ENCODE measurements around the gene CDH23.

CDH23 gene

GRCh38 chr10:71611131-71611530 lies 214.4 kb downstream of the CDH23 start:
- DNase-seq (ENCODE audit: low read depth in 1 of 2, low spot score in 1 of 2), result no peak
- no peak for TF ChIP-seq JUND (IDR thresholded peaks at IDR 0.05; ENCODE audit: low read depth)
- in situ Hi-C loops (cut with HindIII; ENCODE audit: low pct_unique_long_range_greater_than_20kb, low sequenced_read_pairs), result no loop called here

GRCh38 chr10:71611709-71612422 lies 215.1 kb downstream of the CDH23 start:
- DNase-seq (ENCODE audit: low read depth in 1 of 2, low spot score in 1 of 2), result no peak
- TF ChIP-seq JUND (IDR thresholded peaks at IDR 0.05; ENCODE audit: low read depth), result no peak
- in situ Hi-C loops (cut with HindIII; ENCODE audit: low pct_unique_long_range_greater_than_20kb, low sequenced_read_pairs), result no loop called here

GRCh38 chr10:71613261-71613777 lies 216.6 kb downstream of the CDH23 start:
- no peak for TF ChIP-seq JUND (IDR thresholded peaks at IDR 0.05; ENCODE audit: low read depth)
- in situ Hi-C loops (cut with HindIII; ENCODE audit: low pct_unique_long_range_greater_than_20kb, low sequenced_read_pairs), result no loop called here
- DNase-seq (ENCODE audit: low read depth in 1 of 2, low spot score in 1 of 2), result no peak

DNA sequence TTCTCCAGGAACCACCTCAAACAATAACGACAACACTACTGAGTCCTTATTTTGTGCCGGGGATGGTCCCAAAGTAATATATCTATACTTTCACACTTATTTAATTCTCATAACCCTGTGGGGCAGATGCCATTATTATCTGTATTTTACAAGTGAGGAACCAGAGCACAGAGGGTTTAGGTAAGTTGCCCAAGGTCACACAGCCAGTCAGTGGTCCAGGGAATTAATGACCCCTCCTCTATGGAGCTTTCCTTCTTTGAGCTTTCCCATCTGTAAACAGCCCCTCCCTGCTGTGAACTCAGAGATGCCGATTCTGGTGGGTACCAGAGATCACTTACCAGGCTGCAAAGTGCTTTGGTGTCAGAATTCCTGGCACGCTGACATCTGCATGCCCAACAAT lies 217.2 kb downstream of the CDH23 start:
- TF ChIP-seq JUND (IDR thresholded peaks at IDR 0.05; ENCODE audit: low read depth), result no peak
- in situ Hi-C loops (cut with HindIII; ENCODE audit: low pct_unique_long_range_greater_than_20kb, low sequenced_read_pairs), result no loop called here
- no peak for DNase-seq (ENCODE audit: low read depth in 1 of 2, low spot score in 1 of 2)

GRCh38 chr10:71614946-71615345 lies 218.2 kb downstream of the CDH23 start:
- TF ChIP-seq JUND (IDR thresholded peaks at IDR 0.05; ENCODE audit: low read depth), result no peak
- DNase-seq (ENCODE audit: low read depth in 1 of 2, low spot score in 1 of 2), result no peak
- in situ Hi-C loops (cut with HindIII; ENCODE audit: low pct_unique_long_range_greater_than_20kb, low sequenced_read_pairs), result no loop called here

GRCh38 chr10:71615538-71616329 lies 219.0 kb downstream of the CDH23 start:
- no peak for DNase-seq (ENCODE audit: low read depth in 1 of 2, low spot score in 1 of 2)
- no peak for TF ChIP-seq JUND (IDR thresholded peaks at IDR 0.05; ENCODE audit: low read depth)
- in situ Hi-C loops (cut with HindIII; ENCODE audit: low pct_unique_long_range_greater_than_20kb, low sequenced_read_pairs), result no loop called here

DNA sequence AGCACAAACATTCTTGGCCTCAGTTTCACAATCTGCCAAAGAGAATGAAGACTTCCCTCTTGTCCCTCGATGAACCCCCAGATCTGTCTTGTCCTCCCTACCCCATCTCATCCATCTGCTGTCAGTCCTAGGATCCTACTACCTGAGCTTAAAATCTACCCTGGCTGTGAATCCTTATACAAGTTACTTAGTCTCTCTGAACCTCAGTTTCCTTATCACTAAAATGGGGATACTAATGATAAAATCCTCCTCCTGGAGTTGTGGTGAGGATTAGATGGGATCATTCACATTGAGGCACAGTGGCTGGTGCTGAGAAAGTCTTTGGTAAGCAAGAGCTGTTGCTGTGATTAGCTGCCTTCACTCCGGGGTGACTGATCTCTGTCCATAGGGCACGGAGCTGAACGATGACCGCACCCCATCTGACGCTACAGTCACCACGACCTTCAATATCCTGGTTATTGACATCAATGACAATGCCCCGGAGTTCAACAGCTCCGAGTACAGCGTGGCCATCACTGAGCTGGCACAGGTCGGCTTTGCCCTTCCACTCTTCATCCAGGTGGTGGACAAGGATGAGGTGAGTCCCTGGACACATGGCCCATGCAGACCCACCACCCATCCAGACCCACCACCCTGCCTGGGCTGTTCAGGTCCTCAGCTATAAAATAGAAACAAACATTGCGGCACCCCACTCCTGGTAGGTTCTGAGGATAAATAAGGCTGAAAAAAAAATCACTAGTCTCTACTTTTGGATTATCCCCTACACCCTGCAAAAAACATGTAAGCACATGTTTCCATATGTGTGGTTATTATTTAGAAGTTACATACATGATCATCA lies 220.3 kb downstream of the CDH23 start:
- in situ Hi-C loops (cut with HindIII; ENCODE audit: low pct_unique_long_range_greater_than_20kb, low sequenced_read_pairs), result no loop called here
- TF ChIP-seq JUND (IDR thresholded peaks at IDR 0.05; ENCODE audit: low read depth), result no peak

DNA sequence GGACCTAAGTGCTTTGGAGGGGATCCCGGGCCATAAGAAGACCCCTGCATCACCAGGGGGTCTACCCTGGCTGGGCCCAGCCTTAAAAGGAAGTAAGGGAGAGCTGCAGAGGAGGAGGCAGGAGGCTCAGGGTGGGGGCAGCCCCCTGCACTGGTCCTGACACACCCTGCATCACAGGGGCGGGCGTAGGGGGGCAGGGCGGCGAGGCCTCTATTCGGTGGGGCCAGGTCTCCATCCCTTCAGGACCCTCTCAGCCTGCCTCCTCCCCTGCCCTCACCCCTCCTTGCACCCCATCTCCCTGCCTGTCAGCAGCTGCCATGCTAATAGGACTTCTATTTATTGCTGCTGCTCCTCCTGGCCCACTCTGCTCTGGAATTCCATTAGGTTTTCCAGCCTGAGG lies 221.5 kb downstream of the CDH23 start:
- in situ Hi-C loops (cut with HindIII; ENCODE audit: low pct_unique_long_range_greater_than_20kb, low sequenced_read_pairs), result no loop called here
- DNase-seq (ENCODE audit: low read depth in 1 of 2, low spot score in 1 of 2), result no peak
- TF ChIP-seq JUND (IDR thresholded peaks at IDR 0.05; ENCODE audit: low read depth), result no peak

More for the DNA sequence above, 220.3 kb downstream of the CDH23 start:
- DNase-seq (ENCODE audit: low read depth in 1 of 2, low spot score in 1 of 2), result no peak

GRCh38 chr10:71618598-71618997 lies 221.9 kb downstream of the CDH23 start:
- in situ Hi-C loops (cut with HindIII; ENCODE audit: low pct_unique_long_range_greater_than_20kb, low sequenced_read_pairs), result no loop called here
- no peak for DNase-seq (ENCODE audit: low read depth in 1 of 2, low spot score in 1 of 2)

DNA sequence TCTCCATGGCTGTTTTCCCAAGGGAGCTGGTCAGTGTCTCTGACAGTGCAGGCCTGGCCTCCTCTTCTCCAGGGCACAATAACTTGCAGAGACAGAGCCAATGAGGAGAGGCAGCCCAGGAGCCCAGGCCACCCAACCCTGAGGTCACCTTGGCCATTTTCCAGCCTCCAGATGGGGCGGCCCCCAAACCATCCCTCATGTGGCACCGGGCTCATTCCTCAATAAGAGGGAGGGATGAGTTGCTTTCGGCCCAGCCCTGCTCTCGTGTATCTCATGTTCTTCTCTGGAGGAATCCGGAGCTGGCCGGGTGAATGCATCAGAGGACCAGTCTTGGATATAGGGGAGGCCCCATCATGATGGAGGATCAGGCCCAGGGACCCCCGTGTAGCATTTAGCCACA lies 223.9 kb downstream of the CDH23 start:
- DNase-seq (ENCODE audit: low read depth in 1 of 2, low spot score in 1 of 2), result no peak
- TF ChIP-seq JUND (IDR thresholded peaks at IDR 0.05; ENCODE audit: low read depth), result no peak
- in situ Hi-C loops (cut with HindIII; ENCODE audit: low pct_unique_long_range_greater_than_20kb, low sequenced_read_pairs), result no loop called here

More at GRCh38 chr10:71618598-71618997, 221.9 kb downstream of the CDH23 start:
- no peak for TF ChIP-seq JUND (IDR thresholded peaks at IDR 0.05; ENCODE audit: low read depth)

DNA sequence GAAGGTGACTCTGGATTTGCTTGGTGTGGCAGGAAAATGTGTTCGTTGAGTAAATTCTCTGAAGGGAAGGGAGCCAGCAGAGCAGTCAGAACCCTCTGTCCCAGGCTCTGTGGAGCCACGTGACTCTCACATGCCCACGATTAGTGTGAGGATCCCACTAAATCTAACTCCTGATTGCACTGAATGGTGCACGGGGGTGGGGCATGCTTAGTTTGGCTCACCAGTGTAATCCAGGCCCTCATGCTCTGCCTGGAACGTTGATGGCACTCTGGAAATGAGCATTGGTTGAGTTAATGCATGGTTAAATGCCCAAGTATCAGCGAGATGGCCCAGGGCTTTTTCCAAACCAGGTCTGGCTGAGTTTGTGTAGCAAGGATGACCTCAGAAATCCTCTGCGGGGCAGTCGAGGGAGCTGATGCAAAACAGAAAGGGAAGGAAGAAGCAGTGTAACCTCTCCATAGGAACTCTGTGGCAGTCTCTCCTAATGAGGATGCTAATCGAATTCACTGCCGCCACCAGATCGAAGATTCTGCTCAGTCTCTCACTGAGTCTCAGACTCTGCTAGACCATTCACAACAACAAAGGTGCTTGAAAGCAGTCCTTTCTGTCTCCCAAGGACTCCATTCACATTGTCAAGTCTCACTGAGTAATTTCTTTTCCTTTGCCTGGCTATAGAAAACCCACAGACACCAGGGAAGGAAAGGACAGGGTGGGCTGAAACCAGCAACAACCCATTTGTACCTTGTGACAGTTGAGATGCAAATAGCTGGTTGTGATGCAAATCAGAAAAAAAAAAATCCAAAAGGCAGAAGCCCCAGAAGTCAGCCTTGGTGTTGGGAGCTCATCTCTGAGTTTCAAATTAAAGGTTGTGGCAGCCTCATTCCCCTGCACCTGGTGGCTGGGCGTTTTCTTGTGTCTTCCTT lies 224.8 kb downstream of the CDH23 start:
- peak in 1 of 2 experiments; percentile 6 for DNase-seq (ENCODE audit: low read depth in 1 of 2, low spot score in 1 of 2)
- in situ Hi-C loops (cut with HindIII; ENCODE audit: low pct_unique_long_range_greater_than_20kb, low sequenced_read_pairs), result no loop called here
- no peak for TF ChIP-seq JUND (IDR thresholded peaks at IDR 0.05; ENCODE audit: low read depth)

Measured in T47D (cell line).